T-cell (primary cell): ENCODE measurements around the gene BMF. TPM values are rescaled to one million over a fixed set of nuclear protein-coding genes. Genes with fewer than 3 reads are reported as not detected.
"Not testable (repeated sequence)": the region's sequence is repeated elsewhere in the genome, so short reads cannot be mapped to it uniquely, and the experiment has no call there.

Experiments used
- ATAC-seq, 4 experiments: fragments of 200-7000 bp in 3 of 4; fragments of 150-1000 bp in 1 of 4; cut with Tn5 transposase; replicated peaks in 1 of 4; 1 replicate in 3 of 4; 2 replicates in 1 of 4; pipeline ENCODE4 v1.10.0; 2021; ENCODE audit warnings: moderate library complexity in 3 of 4, mild to moderate bottlenecking in 2 of 4, moderate number of reproducible peaks in 1 of 4
- CTCF ChIA-PET, 2 donors: fragments of 300-600 bp; sonication (Branson Sonifier 250); formaldehyde crosslinking; loops; one replicate each; lab custom pipeline; 2022; ENCODE audit warnings: antibody characterized with exemption in 2 of 2; lab: Charles Lee
- POLR2A ChIA-PET, 2 donors: fragments of 300-600 bp; sonication (Branson Sonifier 250); formaldehyde crosslinking; loops; one replicate each; lab custom pipeline; 2022; ENCODE audit warnings: antibody characterized with exemption in 2 of 2; lab: Charles Lee
- DNase-seq, 35 experiments: peaks; one replicate each; pipeline versions ENCODE4 v3.0.0 to v3.0.0-alpha.2; 2013 to 2023
- H3K27ac ChIP-seq: one replicate; pipeline ENCODE4 v1.5.1; 2013; ENCODE audit warnings: low read length
- H3K27me3 ChIP-seq, 2 experiments: replicated peaks in 1 of 2; 1 replicate in 1 of 2; 2 replicates in 1 of 2; pipeline versions ENCODE4 v1.6.1 to v1.7.0; 2013; ENCODE audit warnings: low read length in 1 of 2, mixed read lengths in 1 of 2; ENCODE audit not compliant: control insufficient read depth in 2 of 2, insufficient read depth in 2 of 2; ENCODE audit errors: extremely low read depth in 1 of 2
- H3K36me3 ChIP-seq, 2 donors: 1 replicate in 1 of 2; 2 replicates in 1 of 2; pipeline versions ENCODE4 v1.6.1 to v1.7.0; 2013; ENCODE audit warnings: low read length in 1 of 2; ENCODE audit not compliant: control insufficient read depth in 2 of 2, insufficient read depth in 1 of 2; ENCODE audit errors: extremely low read depth in 1 of 2
- H3K4me1 ChIP-seq, 2 experiments: 1 replicate in 1 of 2; 2 replicates in 1 of 2; pipeline versions ENCODE4 v1.6.1 to v1.7.0; 2013; ENCODE audit warnings: low read length in 2 of 2, mixed read lengths in 1 of 2; ENCODE audit not compliant: insufficient read depth in 2 of 2, control insufficient read depth in 1 of 2; ENCODE audit errors: extremely low read depth in 1 of 2
- H3K4me3 ChIP-seq, 2 donors: 1 replicate in 1 of 2; 2 replicates in 1 of 2; pipeline versions ENCODE4 v1.5.1 to v1.7.0; 2013; ENCODE audit warnings: mild to moderate bottlenecking in 2 of 2, low read length in 1 of 2, moderate library complexity in 1 of 2; ENCODE audit not compliant: control insufficient read depth in 1 of 2; ENCODE audit errors: extremely low read depth in 1 of 2
- H3K9me3 ChIP-seq: 2 replicates; pipeline ENCODE4 v1.7.0; 2013
- H3K27ac Mint-ChIP-seq, 2 donors: one replicate each; pipeline ENCODE4 v1.8.0; 2020 to 2021; ENCODE audit warnings: mild to moderate bottlenecking in 2 of 2, mixed read lengths in 2 of 2
- H3K27me3 Mint-ChIP-seq, 2 donors: one replicate each; pipeline ENCODE4 v1.8.0; 2021 to 2022; ENCODE audit warnings: mixed read lengths in 2 of 2
- H3K36me3 Mint-ChIP-seq: one replicate; pipeline ENCODE4 v1.8.0; 2021; ENCODE audit warnings: mixed read lengths
- H3K4me1 Mint-ChIP-seq, 3 donors: one replicate each; pipeline ENCODE4 v1.8.0; 2020 to 2022; ENCODE audit warnings: mixed read lengths in 3 of 3, mild to moderate bottlenecking in 1 of 3
- H3K4me3 Mint-ChIP-seq, 3 donors: one replicate each; pipeline ENCODE4 v1.8.0; 2020 to 2022; ENCODE audit warnings: mild to moderate bottlenecking in 3 of 3, mixed read lengths in 3 of 3, moderate library complexity in 3 of 3
- H3K9me3 Mint-ChIP-seq, 3 donors: one replicate each; pipeline ENCODE4 v1.8.0; 2020 to 2022; ENCODE audit warnings: mixed read lengths in 3 of 3
- WGBS: methylation state at CpG from one replicate; pipeline ENCODE4 v1.1.5; 2013; ENCODE audit warnings: missing lambda C conversion rate; ENCODE audit not compliant: insufficient coverage; 5-methylcytosine and 5-hydroxymethylcytosine counted together
- total RNA-seq, 35 experiments: library from RNA in 6 of 35; stranded (reverse) in 6 of 35; fragments of 120-200 nt in 1 of 35; gene quantifications; one replicate each; pipeline versions ENCODE4 v1.2.1 to v1.2.4 and lab custom pipeline; 2013 to 2026

Gene BMF
- total RNA-seq, 5 donors from 2014 or later (not counting 1 experiment from before 2014, with no cell fraction given): 6.6 to 46.7 (median 42.4) TPM

- no peaks in the 10 kb centered on the region for H3K4me1 Mint-ChIP-seq
- H3K4me3 ChIP-seq: no peak overlapping the region
Measured at GRCh38 chr15:40151499-40151898, 42.8 kb upstream of the BMF start.

GRCh38 chr15:40150163-40150925 lies 41.7 kb upstream of the BMF start:
- Mint-ChIP-seq H3K4me1 (no peaks in the 10 kb centered on the region), H3K4me3 (no peak overlapping the region), H3K36me3 (no peaks in the 10 kb centered on the region), H3K27ac (no peak overlapping the region), H3K27me3 (peaks cover 0 to 3% of the 10 kb centered on the region in 2 donors), H3K9me3 (no peaks in the 10 kb centered on the region)
- no peaks in the 10 kb centered on the region for H3K9me3 ChIP-seq
- ChIA-PET POLR2A (no interaction called here), CTCF (no interaction called here)
- H3K36me3 ChIP-seq: no peaks in the 10 kb centered on the region
- no peak overlapping the region for H3K27ac ChIP-seq
- no peaks in the 10 kb centered on the region for H3K4me1 ChIP-seq
- no peaks in the 10 kb centered on the region for H3K27me3 ChIP-seq
- WGBS: 45% methylated on average over 2 of the region's 9 CpGs
- no peak for DNase-seq
- no peak overlapping the region for H3K4me3 ChIP-seq
- ATAC-seq: no peak

More at GRCh38 chr15:40151499-40151898, 42.8 kb upstream of the BMF start:
- no peaks in the 10 kb centered on the region for H3K36me3 ChIP-seq
- no peak for ATAC-seq
- Mint-ChIP-seq H3K27me3 (peaks cover 0 to 6% of the 10 kb centered on the region in 2 donors), H3K27ac (no peak overlapping the region), H3K4me3 (no peak overlapping the region), H3K36me3 (no peaks in the 10 kb centered on the region), H3K9me3 (no peaks in the 10 kb centered on the region)
- no peaks in the 10 kb centered on the region for H3K4me1 ChIP-seq
- WGBS: 81% methylated on average over 4 of the region's 6 CpGs
- H3K9me3 ChIP-seq: no peaks in the 10 kb centered on the region
- no peaks in the 10 kb centered on the region for H3K27me3 ChIP-seq
- no peak for DNase-seq
- H3K27ac ChIP-seq: no peak overlapping the region
- ChIA-PET CTCF (no interaction called here), POLR2A (no interaction called here)

- H3K27me3 ChIP-seq: no peaks in the 10 kb centered on the region
- no peak overlapping the region for H3K27ac ChIP-seq
- H3K9me3 Mint-ChIP-seq: no peaks in the 10 kb centered on the region
- no peaks in the 10 kb centered on the region for H3K36me3 Mint-ChIP-seq
- H3K4me1 Mint-ChIP-seq: no peaks in the 10 kb centered on the region
- no peak overlapping the region for H3K4me3 Mint-ChIP-seq
- no peaks in the 10 kb centered on the region for H3K36me3 ChIP-seq
- no peaks in the 10 kb centered on the region for H3K9me3 ChIP-seq
- CTCF ChIA-PET: no interaction called here
- no peaks in the 10 kb centered on the region for H3K4me1 ChIP-seq
- H3K27me3 Mint-ChIP-seq: peaks cover 0 to 3% of the 10 kb centered on the region in 2 donors
- no peak for DNase-seq
- POLR2A ChIA-PET: no interaction called here
- 94% methylated on average over 4 of the region's 4 CpGs for WGBS
- no peak overlapping the region for H3K27ac Mint-ChIP-seq
- ATAC-seq: no peak
- H3K4me3 ChIP-seq: no peak overlapping the region
Measured at GRCh38 chr15:40149339-40149738, 40.7 kb upstream of the BMF start.

- no peak for ATAC-seq
- peaks cover 0 to 3% of the 10 kb centered on the region in 2 donors for H3K27me3 Mint-ChIP-seq
- WGBS: 97% methylated on average over 4 of the region's 4 CpGs
- no peaks in the 10 kb centered on the region for H3K9me3 ChIP-seq
- no peak overlapping the region for H3K4me3 Mint-ChIP-seq
- H3K36me3 Mint-ChIP-seq: no peaks in the 10 kb centered on the region
- H3K4me1 ChIP-seq: no peaks in the 10 kb centered on the region
- no peaks in the 10 kb centered on the region for H3K9me3 Mint-ChIP-seq
- H3K4me3 ChIP-seq: no peak overlapping the region
- no peak overlapping the region for H3K27ac ChIP-seq
- DNase-seq: no peak
- ChIA-PET POLR2A (no interaction called here), CTCF (no interaction called here)
- H3K36me3 ChIP-seq: no peaks in the 10 kb centered on the region
- no peaks in the 10 kb centered on the region for H3K27me3 ChIP-seq
- no peak overlapping the region for H3K27ac Mint-ChIP-seq
- no peaks in the 10 kb centered on the region for H3K4me1 Mint-ChIP-seq
Measured at GRCh38 chr15:40146037-40146436, 37.4 kb upstream of the BMF start.

- H3K4me3 ChIP-seq: no peak overlapping the region
- no peaks in the 10 kb centered on the region for H3K36me3 Mint-ChIP-seq
- H3K4me3 Mint-ChIP-seq: no peak overlapping the region
- ChIA-PET CTCF (no interaction called here), POLR2A (no interaction called here)
- H3K9me3 Mint-ChIP-seq: no peaks in the 10 kb centered on the region
- H3K27ac Mint-ChIP-seq: no peak overlapping the region
- ATAC-seq: no peak
- no peaks in the 10 kb centered on the region for H3K27me3 ChIP-seq
- no peaks in the 10 kb centered on the region for H3K9me3 ChIP-seq
- WGBS: no CpG with 5 or more reads among the region's 5 CpGs
- no peak for DNase-seq
- H3K4me1 ChIP-seq: no peaks in the 10 kb centered on the region
- H3K4me1 Mint-ChIP-seq: no peaks in the 10 kb centered on the region
- no peak overlapping the region for H3K27ac ChIP-seq
- no peaks in the 10 kb centered on the region for H3K27me3 Mint-ChIP-seq
- H3K36me3 ChIP-seq: no peaks in the 10 kb centered on the region
Measured at GRCh38 chr15:40142428-40142827, 33.7 kb upstream of the BMF start.

GRCh38 chr15:40138201-40138570 lies 29.5 kb upstream of the BMF start:
- ATAC-seq, H3K27ac Mint-ChIP-seq, H3K4me1 Mint-ChIP-seq, H3K4me3 Mint-ChIP-seq, H3K27ac ChIP-seq, CTCF ChIA-PET, H3K36me3 Mint-ChIP-seq, DNase-seq, POLR2A ChIA-PET, H3K4me3 ChIP-seq, H3K36me3 ChIP-seq, H3K27me3 Mint-ChIP-seq, H3K9me3 Mint-ChIP-seq, H3K27me3 ChIP-seq, H3K9me3 ChIP-seq, H3K4me1 ChIP-seq: not testable (repeated sequence)
- WGBS: no CpG with 5 or more reads among the region's 3 CpGs
